Small intestine (tissue), 7 donors: Measurements from ENCODE around the gene PLEKHO2. TPM values are rescaled to one million over a fixed set of nuclear protein-coding genes. Genes with fewer than 3 reads are reported as not detected.
A peak's percentile ranks its signal among the peaks of the same experiment; 100 is the strongest.

Experiments used
- DNase-seq, 2 donors: peaks; one replicate each; pipeline versions ENCODE4 v3.0.0 to v3.0.0-alpha.2; 2013
- FAIRE-seq: peaks from 2 replicates; lab custom pipeline; 2012; peaks lifted over from hg19 to GRCh38; lab: Jason Lieb, UNC
- H3K27ac ChIP-seq, 3 donors: one replicate each; pipeline ENCODE4 v1.5.1; 2013; ENCODE audit warnings: low read length in 2 of 3, mild to moderate bottlenecking in 2 of 3, control low read depth in 1 of 3, inconsistent platforms in 1 of 3, low read depth in 1 of 3, moderate library complexity in 1 of 3
- H3K27me3 ChIP-seq, 3 donors: one replicate each; pipeline ENCODE4 v1.6.1; 2013; ENCODE audit warnings: low read length in 3 of 3, inconsistent platforms in 1 of 3; ENCODE audit not compliant: control insufficient read depth in 3 of 3, insufficient read depth in 3 of 3
- H3K36me3 ChIP-seq, 3 donors: one replicate each; pipeline ENCODE4 v1.6.1; 2013; ENCODE audit warnings: low read length in 3 of 3, inconsistent platforms in 1 of 3, low read depth in 1 of 3, mild to moderate bottlenecking in 1 of 3, moderate library complexity in 1 of 3; ENCODE audit not compliant: control insufficient read depth in 3 of 3, insufficient read depth in 2 of 3
- H3K4me1 ChIP-seq, 3 donors: one replicate each; pipeline ENCODE4 v1.6.1; 2013; ENCODE audit warnings: low read length in 2 of 3, inconsistent platforms in 1 of 3, low read depth in 1 of 3, mild to moderate bottlenecking in 1 of 3, moderate library complexity in 1 of 3; ENCODE audit not compliant: control insufficient read depth in 3 of 3, insufficient read depth in 2 of 3
- H3K4me3 ChIP-seq, 3 donors: one replicate each; pipeline ENCODE4 v1.5.1; 2013; ENCODE audit warnings: low read length in 3 of 3, control low read depth in 1 of 3, inconsistent platforms in 1 of 3, low read depth in 1 of 3, mild to moderate bottlenecking in 1 of 3, moderate library complexity in 1 of 3
- H3K9me3 ChIP-seq, 2 donors: one replicate each; pipeline ENCODE4 v1.6.1; 2013; ENCODE audit warnings: low read depth in 1 of 2, low read length in 1 of 2; ENCODE audit not compliant: control insufficient read depth in 2 of 2, insufficient read depth in 1 of 2
- WGBS, 3 donors: extraction: QIAGEN DNeasy Blood & Tissue Kit; methylation state at CpG; one replicate each; pipeline ENCODE4 v1.1.7; 2013; 5-methylcytosine and 5-hydroxymethylcytosine counted together
- polyA plus RNA-seq, 4 donors: library from polyadenylated mRNA; stranded (reverse) in 3 of 4; unstranded in 1 of 4; fragments of 200-250 nt in 3 of 4; fragments of 120-200 nt in 1 of 4; gene quantifications; one replicate each; pipeline versions ENCODE4 v1.2.1 to v1.2.3, GENCODE V29; 2013
- donor health status: healthy with polysubstance abuse.
- donor health status: control.
- donor health status: control.
- donor health status: Bipolar disorder and iron deficiency.
- donor health status: healthy.

The PLEKHO2 gene
- polyA plus RNA-seq, 4 donors, result 1.3 to 17.8 (median 11.3) TPM

GRCh38 chr15:64836023-64836536 is 5.6 kb upstream of the PLEKHO2 start:
- Histone ChIP-seq H3K27me3 (peaks cover 0 to 4% (median 0%) of the 10 kb centered on the region in 3 donors), H3K4me3 (no peak overlapping the region), H3K27ac (peak overlapping the region in 2 of 3 donors; percentile 25 to 37), H3K4me1 (peaks cover 0 to 5% (median 0%) of the 10 kb centered on the region in 3 donors), H3K36me3 (no peaks in the 10 kb centered on the region), H3K9me3 (no peaks in the 10 kb centered on the region)
- FAIRE-seq (no peak), DNase-seq (no peak)
- WGBS, 3 donors, result 37 to 52% (median 47%) methylated on average over 14 of the region's 14 CpGs

- no peak for DNase-seq
- Histone ChIP-seq H3K4me1 (peaks cover 0 to 9% (median 0%) of the 10 kb centered on the region in 3 donors), H3K9me3 (no peaks in the 10 kb centered on the region), H3K4me3 (no peak overlapping the region), H3K27me3 (peaks cover 0 to 4% (median 0%) of the 10 kb centered on the region in 3 donors), H3K27ac (no peak overlapping the region), H3K36me3 (no peaks in the 10 kb centered on the region)
- no peak for FAIRE-seq
- 64 to 77% (median 67%) methylated on average over 1 of the region's 1 CpG for WGBS, 3 donors
These were observed 4.2 kb upstream of the PLEKHO2 start for GRCh38 chr15:64837502-64837901.

GRCh38 chr15:64841060-64841343 is 713 bp upstream of the PLEKHO2 start:
- DNase-seq (no peak), FAIRE-seq (no peak)
- peak overlapping the region; percentile 69 to 92 (median 91) for H3K27ac ChIP-seq
- H3K36me3 ChIP-seq, result peaks cover 0 to 7% (median 0%) of the 10 kb centered on the region in 3 donors
- peak overlapping the region; percentile 35 to 85 (median 68) for H3K4me3 ChIP-seq
- H3K27me3 ChIP-seq, result peaks cover 0 to 4% (median 0%) of the 10 kb centered on the region in 3 donors
- H3K4me1 ChIP-seq, result peaks cover 0 to 39% (median 7%) of the 10 kb centered on the region in 3 donors
- no peaks in the 10 kb centered on the region for H3K9me3 ChIP-seq
- WGBS, 3 donors, result 3 to 8% (median 6%) methylated on average over 11 to 12 of the region's 12 CpGs

- Histone ChIP-seq H3K27ac (peak overlapping the region; percentile 38 to 75 (median 62)), H3K36me3 (peaks cover 0 to 15% (median 0%) of the 10 kb centered on the region in 3 donors), H3K4me1 (peaks cover 0 to 39% (median 8%) of the 10 kb centered on the region in 3 donors), H3K27me3 (peaks cover 0 to 4% (median 0%) of the 10 kb centered on the region in 3 donors), H3K9me3 (no peaks in the 10 kb centered on the region), H3K4me3 (peak overlapping the region; percentile 68 to 97 (median 71))
- no peak for DNase-seq
- FAIRE-seq, result no peak
- WGBS, 3 donors, result 9 to 22% (median 19%) methylated on average over 25 to 26 of the region's 26 CpGs
These were observed 603 bp downstream of the PLEKHO2 start for GRCh38 chr15:64842096-64842939.

- peaks cover 0 to 20% (median 0%) of the 10 kb centered on the region in 3 donors for H3K36me3 ChIP-seq
- H3K4me3 ChIP-seq, result peak overlapping the region; percentile 25 to 97 (median 68)
- H3K9me3 ChIP-seq, result no peaks in the 10 kb centered on the region
- peaks cover 0 to 4% (median 0%) of the 10 kb centered on the region in 3 donors for H3K27me3 ChIP-seq
- 31 to 56% (median 56%) methylated on average over 7 of the region's 7 CpGs for WGBS, 3 donors
- peak overlapping the region in 1 of 3 donors; percentile 38 for H3K27ac ChIP-seq
- no peak for DNase-seq
- no peak for FAIRE-seq
- peaks cover 0 to 39% (median 8%) of the 10 kb centered on the region in 3 donors for H3K4me1 ChIP-seq
These were observed 1.4 kb downstream of the PLEKHO2 start for GRCh38 chr15:64842986-64843561.

- H3K27me3 ChIP-seq, result peaks cover 0 to 4% (median 0%) of the 10 kb centered on the region in 3 donors
- WGBS, 3 donors, result 53 to 65% (median 58%) methylated on average over 4 of the region's 4 CpGs
- FAIRE-seq, result no peak
- peaks cover 0 to 39% (median 8%) of the 10 kb centered on the region in 3 donors for H3K4me1 ChIP-seq
- H3K4me3 ChIP-seq, result peak overlapping the region in 1 of 3 donors; percentile 9
- no peaks in the 10 kb centered on the region for H3K9me3 ChIP-seq
- no peak for DNase-seq
- peak overlapping the region in 1 of 3 donors; percentile 72 for H3K27ac ChIP-seq
- peaks cover 0 to 27% (median 0%) of the 10 kb centered on the region in 3 donors for H3K36me3 ChIP-seq
These were observed 2.3 kb downstream of the PLEKHO2 start for GRCh38 chr15:64843991-64844390.

- FAIRE-seq (no peak), DNase-seq (no peak)
- H3K36me3 ChIP-seq, result peaks cover 0 to 32% (median 0%) of the 10 kb centered on the region in 3 donors
- H3K9me3 ChIP-seq, result no peaks in the 10 kb centered on the region
- 26 to 53% (median 45%) methylated on average over 8 of the region's 8 CpGs for WGBS, 3 donors
- H3K27me3 ChIP-seq, result peaks cover 0 to 4% (median 0%) of the 10 kb centered on the region in 3 donors
- peak overlapping the region in 1 of 3 donors; percentile 18 for H3K4me3 ChIP-seq
- peak overlapping the region in 1 of 3 donors; percentile 72 for H3K27ac ChIP-seq
- peaks cover 0 to 39% (median 8%) of the 10 kb centered on the region in 3 donors for H3K4me1 ChIP-seq
These were observed 2.9 kb downstream of the PLEKHO2 start for GRCh38 chr15:64844576-64845145.

- peak overlapping the region in 1 of 3 donors; percentile 72 for H3K27ac ChIP-seq
- 30 to 100% (median 49%) methylated on average over 2 of the region's 2 CpGs for WGBS, 3 donors
These were observed 3.5 kb downstream of the PLEKHO2 start for GRCh38 chr15:64845183-64845611.

More at GRCh38 chr15:64845183-64845611, 3.5 kb downstream of the PLEKHO2 start:
- H3K9me3 ChIP-seq, result no peaks in the 10 kb centered on the region
- H3K36me3 ChIP-seq, result peaks cover 0 to 34% (median 0%) of the 10 kb centered on the region in 3 donors
- no peak overlapping the region for H3K4me3 ChIP-seq
- H3K27me3 ChIP-seq, result peaks cover 0 to 4% (median 0%) of the 10 kb centered on the region in 3 donors
- FAIRE-seq (no peak), DNase-seq (no peak)
- peaks cover 0 to 39% (median 8%) of the 10 kb centered on the region in 3 donors for H3K4me1 ChIP-seq
